GM21576 (cell line): ENCODE data around the gene HBEGF.

Experiments
- ATAC-seq: cut with Tn5 transposase; IDR thresholded peaks from one replicate; pipeline ENCODE4 v1.9.1; 2021; ENCODE audit warnings: mild to moderate bottlenecking, moderate library complexity; ENCODE audit not compliant: unreplicated experiment

The HBEGF gene

DNA sequence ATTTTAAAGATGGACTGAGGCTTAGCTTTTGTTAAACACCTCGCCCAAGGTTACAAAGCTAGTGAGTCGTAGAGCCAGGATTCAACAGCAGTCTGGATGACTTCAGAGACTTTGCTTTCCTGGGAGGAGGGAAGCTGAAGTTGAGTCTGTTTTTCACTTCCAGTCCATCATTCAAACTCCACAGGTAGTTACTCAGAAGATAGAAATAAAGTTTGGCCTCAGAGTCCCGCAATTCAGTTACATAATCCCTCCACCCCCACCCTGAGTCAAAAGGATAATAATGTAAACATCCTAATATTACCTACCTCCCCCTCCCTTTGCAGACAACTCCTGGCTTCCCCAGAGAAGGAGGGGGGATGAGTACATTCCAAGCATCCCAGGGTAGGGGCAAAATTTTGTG, 8.1 kb downstream of the HBEGF start:
- no peak for ATAC-seq

DNA sequence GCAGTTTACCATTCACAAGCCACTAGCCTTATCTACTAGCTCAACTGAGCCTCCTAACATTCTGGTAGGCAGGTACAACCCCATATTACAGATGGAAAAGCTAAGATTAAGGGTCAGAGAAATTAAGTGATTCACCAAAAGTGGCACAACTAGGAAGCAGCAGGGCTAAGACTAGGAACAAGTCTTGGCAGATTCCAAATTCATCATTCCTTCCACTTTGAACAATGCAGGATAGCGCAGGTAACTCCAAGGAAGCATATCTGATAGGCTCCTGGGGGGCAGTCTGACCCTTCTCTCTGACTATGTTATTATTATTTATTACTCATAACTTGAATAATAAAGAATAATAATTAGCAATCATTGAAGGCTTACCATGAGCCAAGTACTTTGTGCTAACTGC, 8.5 kb downstream of the HBEGF start:
- no peak for ATAC-seq

DNA sequence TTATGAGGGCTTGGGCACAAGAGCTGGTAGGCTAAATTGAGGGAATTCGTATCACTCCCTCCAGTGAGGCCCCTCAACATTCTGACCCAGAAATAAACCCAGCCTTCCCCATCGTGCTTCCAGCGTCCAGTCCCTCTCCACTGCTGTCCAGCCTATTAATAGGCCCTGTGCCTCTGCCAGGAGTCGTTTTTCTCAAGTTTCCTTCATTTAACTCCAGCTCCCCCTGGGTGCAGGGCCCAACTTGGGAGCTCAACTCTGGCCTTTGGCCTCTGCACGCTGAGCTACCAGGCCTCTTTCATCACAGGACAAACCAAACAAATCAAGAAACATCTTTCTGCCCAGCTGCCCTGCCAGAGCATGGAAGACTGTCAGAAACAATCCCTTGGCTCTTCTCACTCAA, 10.0 kb downstream of the HBEGF start:
- ATAC-seq = no peak

DNA sequence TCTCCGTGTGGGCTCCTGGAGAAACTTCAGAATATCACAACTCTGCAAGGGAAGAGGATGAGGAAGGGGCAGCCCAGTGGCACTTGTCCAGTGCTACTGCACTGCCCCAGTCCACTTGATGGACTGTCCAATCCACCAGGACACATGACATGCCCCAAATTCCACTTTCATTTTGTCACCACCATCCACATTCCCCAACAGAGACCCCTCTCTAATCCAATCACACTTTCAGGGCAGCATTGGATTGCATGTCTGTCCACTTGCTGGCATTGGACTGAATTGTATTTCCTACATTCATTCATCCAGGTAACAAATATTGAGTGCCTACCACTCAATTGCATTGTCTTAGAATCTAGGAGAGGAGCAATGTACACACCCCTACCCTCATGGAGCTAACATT, 14.8 kb downstream of the HBEGF start:
- no peak for ATAC-seq

GRCh38 chr5:140329739-140330481, 16.5 kb downstream of the HBEGF start:
- no peak for ATAC-seq

- no peak for ATAC-seq
Observed at GRCh38 chr5:140328036-140328764, 18.2 kb downstream of the HBEGF start.

DNA sequence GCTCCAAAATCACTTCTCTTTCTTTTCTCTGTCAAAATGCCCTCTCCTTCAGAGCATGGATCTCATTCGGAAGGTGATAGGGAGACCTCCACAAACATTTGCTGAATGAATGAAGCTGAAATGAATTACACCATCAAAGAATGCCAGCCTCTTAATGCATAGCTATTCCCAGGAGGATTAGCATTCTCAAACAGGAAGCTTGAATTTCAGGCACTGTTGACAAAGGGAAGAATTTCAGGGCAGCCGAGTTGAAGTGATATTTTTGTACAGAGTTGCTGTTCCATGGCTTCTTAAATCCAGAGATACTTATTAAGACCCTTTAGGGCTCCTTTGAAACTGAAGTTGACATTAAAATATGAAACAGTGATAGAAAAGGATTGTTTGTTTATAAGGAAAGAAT, 18.8 kb downstream of the HBEGF start:
- no peak for ATAC-seq

GRCh38 chr5:140325486-140325885, 20.9 kb downstream of the HBEGF start:
- no peak for ATAC-seq

DNA sequence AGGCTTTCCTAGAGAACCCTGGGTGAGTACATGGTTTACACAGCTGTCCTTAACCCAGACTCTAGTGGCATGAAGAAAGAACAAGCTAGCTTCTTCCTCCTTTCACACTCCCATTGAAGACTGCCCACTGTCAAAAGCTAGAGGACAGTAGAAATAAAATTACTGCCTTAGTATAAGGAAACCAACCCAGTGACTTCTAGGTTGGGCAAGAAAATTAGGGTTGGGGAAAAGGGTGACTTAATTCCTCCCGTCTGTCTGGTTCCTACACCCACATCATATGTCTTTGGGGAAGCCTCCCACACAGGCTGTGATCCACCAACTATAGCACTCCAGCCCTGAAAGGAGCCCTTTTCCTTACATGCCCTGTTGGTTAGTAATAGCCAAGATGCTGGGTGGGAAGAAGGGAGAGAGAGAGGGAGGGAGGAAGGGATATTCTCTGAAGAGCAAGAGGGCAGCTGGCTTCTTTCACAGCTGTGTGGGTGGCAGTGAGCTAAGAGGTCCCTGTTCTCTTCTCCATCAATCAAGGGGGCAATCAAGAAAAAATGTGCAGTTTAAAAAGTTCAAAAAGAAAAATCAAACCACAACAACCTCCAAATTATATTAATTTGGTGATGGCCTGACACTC, 21.7 kb downstream of the HBEGF start:
- no peak for ATAC-seq

GRCh38 chr5:140324041-140324600, 22.3 kb downstream of the HBEGF start:
- no peak for ATAC-seq

DNA sequence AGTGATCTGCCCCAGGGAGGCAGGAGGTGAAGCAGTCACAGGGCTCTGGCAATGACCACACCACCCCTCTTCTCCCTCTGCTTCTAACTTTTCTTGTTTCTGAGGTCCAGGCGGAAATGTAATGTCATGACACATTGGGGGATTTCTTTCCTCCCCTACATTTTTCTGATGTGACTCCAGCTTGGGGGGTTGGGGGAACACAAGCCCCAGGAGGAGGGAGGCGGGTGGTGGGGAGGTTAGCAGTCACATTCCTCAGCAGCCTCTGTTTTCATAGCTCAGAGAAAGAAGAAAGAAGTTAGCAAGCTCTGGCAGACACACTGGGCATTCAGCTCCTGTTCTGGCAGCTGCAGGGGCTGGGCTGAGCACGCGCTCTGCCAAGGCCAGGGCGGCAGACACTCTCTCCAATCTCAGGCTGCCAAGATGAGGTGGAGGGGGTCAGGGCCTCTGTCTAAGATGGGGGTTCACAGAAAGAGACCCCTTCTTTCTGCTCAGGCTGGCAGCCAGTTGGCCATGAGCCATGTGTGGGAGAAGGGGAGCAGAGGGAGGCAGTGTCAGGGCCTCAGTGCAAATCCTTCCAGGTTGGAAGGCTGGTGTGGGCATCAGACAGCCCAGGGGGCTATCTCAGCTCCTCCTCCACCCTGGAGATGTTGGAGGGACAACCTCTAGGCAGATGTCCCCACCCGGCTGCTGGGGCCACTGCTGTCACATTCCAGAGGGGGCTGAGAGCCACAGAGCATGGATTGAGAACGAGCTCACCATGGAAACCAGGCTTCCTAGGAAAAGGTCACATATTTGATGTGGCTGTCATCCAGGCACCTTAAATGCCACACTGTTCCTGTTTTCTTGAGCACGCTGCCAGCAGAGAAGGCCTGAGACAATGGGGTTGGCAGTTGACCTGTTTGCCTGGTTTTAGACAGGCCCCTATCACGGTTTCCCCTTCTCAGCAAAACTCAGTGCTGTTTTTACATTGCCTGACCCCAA, 23.4 kb downstream of the HBEGF start:
- no peak for ATAC-seq

DNA sequence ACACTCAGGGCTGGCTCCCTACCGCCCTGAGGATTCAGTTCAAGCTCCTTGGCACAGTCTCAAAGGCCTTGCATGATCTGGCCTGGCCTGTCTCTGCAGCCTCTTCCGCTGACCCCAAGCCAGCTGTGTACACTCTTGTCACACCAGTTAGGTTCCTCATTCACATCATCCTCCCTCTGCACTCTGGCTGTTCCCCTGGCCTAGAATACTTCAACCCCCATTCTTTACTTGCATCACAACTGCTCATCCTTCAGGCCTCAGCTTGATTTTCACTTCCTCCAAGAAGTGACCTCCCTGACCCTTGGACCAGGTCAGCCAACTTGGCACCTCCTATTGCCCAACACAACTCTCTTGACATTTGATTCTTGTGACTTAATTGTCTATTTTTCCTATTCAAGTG, 24.6 kb downstream of the HBEGF start:
- no peak for ATAC-seq

- ATAC-seq = no peak
Observed at GRCh38 chr5:140319833-140320232, 26.6 kb downstream of the HBEGF start.

- no peak for ATAC-seq
Observed at GRCh38 chr5:140318792-140319191, 27.6 kb downstream of the HBEGF start.

DNA sequence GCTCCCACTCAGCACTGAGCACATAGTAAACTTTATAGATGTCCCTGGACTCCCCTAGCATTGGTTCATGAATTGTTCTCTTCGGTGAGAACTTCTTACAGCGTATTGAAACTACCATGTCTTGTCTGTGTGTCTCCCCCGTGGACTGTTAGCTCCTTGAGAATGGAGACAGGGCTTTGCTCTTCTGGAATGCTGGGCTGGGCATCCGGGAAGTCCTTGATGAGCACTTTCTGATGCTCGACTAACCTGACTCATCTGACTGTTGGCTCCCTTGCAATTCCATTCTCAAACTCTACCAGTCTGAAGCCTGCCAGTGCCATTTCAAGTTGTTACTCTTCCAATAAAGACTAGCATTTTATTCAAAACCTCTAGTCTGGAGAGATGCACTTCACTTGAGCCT, 28.5 kb downstream of the HBEGF start:
- no peak for ATAC-seq

- ATAC-seq = no peak
Observed at GRCh38 chr5:140312791-140313189, 33.6 kb downstream of the HBEGF start.

GRCh38 chr5:140312067-140312790, 34.2 kb downstream of the HBEGF start:
- no peak for ATAC-seq

GRCh38 chr5:140311011-140311467, 35.4 kb downstream of the HBEGF start:
- ATAC-seq = no peak

DNA sequence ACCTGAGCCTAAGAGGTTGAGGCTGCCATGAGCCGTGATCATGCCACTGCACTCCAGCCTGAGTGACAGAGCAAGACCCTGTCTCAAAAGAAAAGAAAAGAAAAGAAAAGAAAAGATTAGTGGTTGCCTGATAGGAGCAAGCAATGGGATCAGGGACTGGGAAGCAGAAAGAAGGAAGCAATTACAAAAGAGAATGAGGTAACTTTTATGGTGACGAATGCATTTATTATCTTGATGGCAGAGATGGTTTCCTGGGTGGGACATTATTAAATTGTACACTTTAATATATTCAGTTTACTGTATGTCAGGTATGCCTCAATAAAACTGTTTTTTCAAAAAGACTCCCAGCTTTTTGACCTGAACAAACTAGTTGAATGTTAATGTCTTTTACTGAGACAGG, 36.0 kb downstream of the HBEGF start:
- ATAC-seq = no peak

DNA sequence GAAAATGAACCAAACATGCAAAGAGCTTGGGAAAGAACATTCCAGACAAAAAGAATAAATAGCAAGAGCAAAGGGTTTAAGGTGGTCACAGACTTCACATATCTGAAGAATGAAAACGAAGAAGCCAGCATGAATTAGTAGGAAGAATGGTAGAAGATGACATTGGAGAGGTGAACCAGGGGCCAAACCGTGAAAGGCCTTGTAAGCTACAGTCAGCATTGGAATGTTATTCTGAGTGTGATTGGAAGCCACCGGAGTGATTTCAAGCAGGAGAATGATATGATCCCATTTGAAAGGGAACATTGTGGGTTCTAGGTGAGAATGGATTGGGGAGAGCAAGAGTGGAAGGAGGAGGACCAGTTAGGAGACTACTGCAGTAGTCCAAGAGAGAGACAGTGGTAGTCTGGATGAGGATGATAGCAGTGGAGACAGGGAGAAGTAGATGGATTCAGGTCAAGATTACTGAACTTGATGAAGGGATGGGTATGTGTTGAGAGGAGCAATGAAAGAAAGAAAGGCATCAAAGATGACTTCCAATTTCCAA, 36.6 kb downstream of the HBEGF start:
- no peak for ATAC-seq
